GM12865 (cell line): ENCODE results near the gene PEPD.

Source experiments
- DNase-seq: peaks from one replicate; pipeline ENCODE4 v3.0.0; 2010; ENCODE audit warnings: low read depth
- H3K4me3 ChIP-seq: 2 replicates; pipeline ENCODE4 v1.5.1; 2011; ENCODE audit warnings: mild to moderate bottlenecking, low read depth, low read length, control low read depth
- CTCF ChIP-seq: IDR thresholded peaks from 2 replicates; pipeline ENCODE4 v1.5.1; 2011; ENCODE audit warnings: low read length, control low read depth, low read depth, inconsistent platforms; ENCODE audit not compliant: insufficient read depth; ENCODE audit errors: missing control alignments

Gene PEPD

GRCh38 chr19:33345163-33345562 is 176.4 kb downstream of the PEPD start:
- TF ChIP-seq CTCF = no peak
- no peak for DNase-seq
- H3K4me3 ChIP-seq = no peak overlapping the region

- no peak for TF ChIP-seq CTCF
- DNase-seq = no peak
- no peak overlapping the region for H3K4me3 ChIP-seq
These were observed 177.0 kb downstream of the PEPD start for GRCh38 chr19:33344573-33344925.

- H3K4me3 ChIP-seq = no peak overlapping the region
- no peak for DNase-seq
- no peak for TF ChIP-seq CTCF
These were observed 177.6 kb downstream of the PEPD start for GRCh38 chr19:33343859-33344572.

GRCh38 chr19:33343301-33343700 is 178.3 kb downstream of the PEPD start:
- H3K4me3 ChIP-seq = no peak overlapping the region
- no peak for TF ChIP-seq CTCF

GRCh38 chr19:33340991-33341390 is 180.6 kb downstream of the PEPD start:
- no peak for DNase-seq
- H3K4me3 ChIP-seq = no peak overlapping the region
- TF ChIP-seq CTCF = no peak

More at GRCh38 chr19:33343301-33343700, 178.3 kb downstream of the PEPD start:
- DNase-seq = no peak

- no peak for TF ChIP-seq CTCF
- H3K4me3 ChIP-seq = no peak overlapping the region
- no peak for DNase-seq
These were observed 182.3 kb downstream of the PEPD start for GRCh38 chr19:33339016-33339984.
